Measurements from ENCODE around the gene BNC2. TPM values are rescaled to one million over a fixed set of nuclear protein-coding genes. Genes with fewer than 3 reads are reported as not detected.
A peak's percentile ranks its signal among the peaks of the same experiment; 100 is the strongest.
"Not testable (repeated sequence)": the region's sequence is repeated elsewhere in the genome, so short reads cannot be mapped to it uniquely, and the experiment has no call there.

Gene BNC2
- total and polyA plus RNA-seq, 4 donors = 0.96 to 23.2 (median 9.7) TPM

DNA sequence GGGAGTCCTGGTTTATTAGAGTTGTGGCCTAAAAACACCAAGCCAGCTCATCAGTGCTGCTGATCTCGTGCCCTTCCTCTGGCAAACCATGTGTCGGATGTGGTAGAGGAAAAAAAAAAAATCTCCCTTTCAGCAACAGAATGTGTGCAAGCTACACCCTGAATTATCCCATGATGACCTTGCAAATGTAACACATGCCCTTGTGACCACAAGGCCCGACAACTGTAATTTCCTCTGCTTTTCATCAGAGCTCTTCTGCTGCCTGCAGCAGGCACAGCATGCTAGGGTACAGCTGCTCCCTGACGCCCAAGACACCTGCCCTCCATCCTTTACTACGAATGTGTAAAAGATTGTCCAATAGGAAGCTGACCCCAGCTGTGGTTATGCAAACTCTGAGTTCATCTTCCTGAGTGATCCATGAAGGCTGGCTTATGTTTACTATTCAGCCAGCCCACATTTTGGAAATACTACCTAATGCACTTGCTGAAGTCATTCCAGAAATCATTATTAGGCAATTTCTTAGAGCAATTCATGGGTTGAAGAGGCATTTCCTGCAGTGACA is 14.6 kb upstream of the BNC2 start:
- WGBS, 2 donors = 10 to 34% methylated on average over 5 of the region's 5 CpGs
- no peak for ATAC-seq (ENCODE audit: insufficient read depth, low FRiP score)
- peak; percentile 21 to 69 (median 25) for DNase-seq
- no peaks in the 10 kb centered on the region for H3K27me3 ChIP-seq (ENCODE audit: control insufficient read depth in 3 of 3, insufficient read depth in 3 of 3, low read length in 2 of 3)
- no peak overlapping the region for H3K4me3 ChIP-seq
- no peaks in the 10 kb centered on the region for H3K9me3 ChIP-seq (ENCODE audit: control insufficient read depth in 4 of 4, insufficient read depth in 3 of 4, low read length in 3 of 4)
- TF ChIP-seq, protein P1, sequence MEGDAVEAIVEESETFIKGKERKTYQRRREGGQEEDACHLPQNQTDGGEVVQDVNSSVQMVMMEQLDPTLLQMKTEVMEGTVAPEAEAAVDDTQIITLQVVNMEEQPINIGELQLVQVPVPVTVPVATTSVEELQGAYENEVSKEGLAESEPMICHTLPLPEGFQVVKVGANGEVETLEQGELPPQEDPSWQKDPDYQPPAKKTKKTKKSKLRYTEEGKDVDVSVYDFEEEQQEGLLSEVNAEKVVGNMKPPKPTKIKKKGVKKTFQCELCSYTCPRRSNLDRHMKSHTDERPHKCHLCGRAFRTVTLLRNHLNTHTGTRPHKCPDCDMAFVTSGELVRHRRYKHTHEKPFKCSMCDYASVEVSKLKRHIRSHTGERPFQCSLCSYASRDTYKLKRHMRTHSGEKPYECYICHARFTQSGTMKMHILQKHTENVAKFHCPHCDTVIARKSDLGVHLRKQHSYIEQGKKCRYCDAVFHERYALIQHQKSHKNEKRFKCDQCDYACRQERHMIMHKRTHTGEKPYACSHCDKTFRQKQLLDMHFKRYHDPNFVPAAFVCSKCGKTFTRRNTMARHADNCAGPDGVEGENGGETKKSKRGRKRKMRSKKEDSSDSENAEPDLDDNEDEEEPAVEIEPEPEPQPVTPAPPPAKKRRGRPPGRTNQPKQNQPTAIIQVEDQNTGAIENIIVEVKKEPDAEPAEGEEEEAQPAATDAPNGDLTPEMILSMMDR (IDR thresholded peaks at IDR 0.05; ENCODE audit: control extremely low read depth, extremely low read depth) = no peak
- peaks cover 0 to 17% (median 0%) of the 10 kb centered on the region in 5 donors for H3K4me1 ChIP-seq (ENCODE audit: control insufficient read depth in 5 of 5, insufficient read depth in 5 of 5, low read length in 5 of 5)
- no peak overlapping the region for H3K9ac ChIP-seq (ENCODE audit: insufficient read depth in 1 of 2, low read length in 2 of 2)
- H3K27ac ChIP-seq (ENCODE audit: low read depth in 1 of 2, low read length in 1 of 2) = peak overlapping the region in 1 of 2 donors; percentile 27
- H3K36me3 ChIP-seq (ENCODE audit: control insufficient read depth in 4 of 4, insufficient read depth in 4 of 4, low read length in 4 of 4) = no peaks in the 10 kb centered on the region

DNA sequence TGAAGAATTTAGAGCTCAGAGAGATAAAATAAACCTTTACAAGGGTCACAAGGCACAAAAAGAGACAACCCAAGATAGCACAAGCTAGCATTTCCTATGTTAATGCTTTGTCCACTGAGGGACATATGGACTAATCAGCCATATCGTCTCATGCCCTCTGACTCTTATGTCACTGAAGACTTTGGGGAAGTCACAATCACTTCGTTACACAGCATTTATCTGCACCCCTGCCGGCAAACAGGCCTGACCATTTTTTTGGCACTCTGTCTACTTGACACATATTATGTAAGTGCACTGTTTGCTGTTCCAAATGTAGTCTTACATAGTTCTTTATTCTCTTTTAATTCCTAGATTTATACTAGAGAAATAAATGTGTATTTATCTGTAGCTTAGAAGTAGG is 13.9 kb upstream of the BNC2 start:
- Histone ChIP-seq H3K9ac (ENCODE audit: insufficient read depth in 1 of 2, low read length in 2 of 2) (no peak overlapping the region), H3K36me3 (ENCODE audit: control insufficient read depth in 4 of 4, insufficient read depth in 4 of 4, low read length in 4 of 4) (no peaks in the 10 kb centered on the region), H3K4me3 (no peak overlapping the region), H3K27me3 (ENCODE audit: control insufficient read depth in 3 of 3, insufficient read depth in 3 of 3, low read length in 2 of 3) (no peaks in the 10 kb centered on the region), H3K4me1 (ENCODE audit: control insufficient read depth in 5 of 5, insufficient read depth in 5 of 5, low read length in 5 of 5) (peaks cover 0 to 17% (median 0%) of the 10 kb centered on the region in 5 donors), H3K9me3 (ENCODE audit: control insufficient read depth in 4 of 4, insufficient read depth in 3 of 4, low read length in 3 of 4) (no peaks in the 10 kb centered on the region), H3K27ac (ENCODE audit: low read depth in 1 of 2, low read length in 1 of 2) (no peak overlapping the region)
- ATAC-seq (ENCODE audit: insufficient read depth, low FRiP score) (no peak), DNase-seq (peak; percentile 46 to 84 (median 53))
- TF ChIP-seq, protein P1 (IDR thresholded peaks at IDR 0.05; ENCODE audit: control extremely low read depth, extremely low read depth) = no peak
- whole genome bisulfite sequencing, 2 donors = 10 to 33% methylated on average over 3 of the region's 3 CpGs

DNA sequence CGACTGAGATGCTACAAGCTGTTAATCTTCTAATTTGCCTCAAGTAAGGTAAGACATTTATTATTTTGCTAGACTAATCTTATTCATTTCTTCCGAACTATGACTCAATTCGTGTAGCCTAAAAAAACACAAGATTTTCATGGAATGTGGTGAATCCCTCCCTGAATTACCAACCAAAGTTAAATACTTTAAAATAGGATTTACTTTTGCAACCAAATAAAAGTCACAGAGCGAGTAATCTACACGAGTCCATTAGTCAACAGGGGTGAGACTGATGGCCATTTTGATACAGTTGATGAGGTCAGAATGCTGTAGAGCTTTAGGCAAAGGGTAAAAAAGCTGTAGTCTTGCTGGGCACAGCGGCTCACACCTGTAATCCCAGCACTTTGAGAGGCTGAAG is 13.1 kb upstream of the BNC2 start:
- 88 to 96% methylated on average over 6 of the region's 6 CpGs for whole genome bisulfite sequencing, 2 donors

DNA sequence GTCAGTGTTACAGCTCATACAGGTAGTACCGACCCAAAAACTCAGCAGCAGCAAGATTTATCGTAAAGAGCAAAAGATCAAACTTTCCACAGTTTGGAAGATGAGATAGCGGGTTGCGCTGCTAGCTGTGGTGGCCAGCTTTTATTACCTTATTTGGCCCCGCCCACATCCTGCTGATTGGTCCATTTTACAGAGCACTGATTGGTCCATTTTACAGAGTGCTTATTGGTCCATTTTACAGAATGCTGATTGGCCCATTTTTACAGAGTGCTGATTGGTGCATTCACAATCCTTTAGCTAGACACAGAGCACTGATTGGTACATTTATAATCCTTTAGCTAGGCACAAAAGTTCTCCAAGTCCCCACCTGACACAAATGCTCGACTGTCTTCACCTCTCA is 12.0 kb upstream of the BNC2 start:
- H3K4me3 ChIP-seq; H3K36me3 ChIP-seq (ENCODE audit: control insufficient read depth in 4 of 4, insufficient read depth in 4 of 4, low read length in 4 of 4); ATAC-seq (ENCODE audit: insufficient read depth, low FRiP score); H3K9ac ChIP-seq (ENCODE audit: insufficient read depth in 1 of 2, low read length in 2 of 2); DNase-seq; H3K27ac ChIP-seq (ENCODE audit: low read depth in 1 of 2, low read length in 1 of 2); H3K9me3 ChIP-seq (ENCODE audit: control insufficient read depth in 4 of 4, insufficient read depth in 3 of 4, low read length in 3 of 4); H3K27me3 ChIP-seq (ENCODE audit: control insufficient read depth in 3 of 3, insufficient read depth in 3 of 3, low read length in 2 of 3): not testable (repeated sequence)
- peaks cover 0 to 17% (median 0%) of the 10 kb centered on the region in 5 donors for H3K4me1 ChIP-seq (ENCODE audit: control insufficient read depth in 5 of 5, insufficient read depth in 5 of 5, low read length in 5 of 5)
- 93 to 95% methylated on average over 6 of the region's 6 CpGs for WGBS, 2 donors

More for the DNA sequence above, 13.1 kb upstream of the BNC2 start:
- no peak overlapping the region for H3K9ac ChIP-seq (ENCODE audit: insufficient read depth in 1 of 2, low read length in 2 of 2)
- no peak overlapping the region for H3K4me3 ChIP-seq
- no peaks in the 10 kb centered on the region for H3K9me3 ChIP-seq (ENCODE audit: control insufficient read depth in 4 of 4, insufficient read depth in 3 of 4, low read length in 3 of 4)
- no peak for DNase-seq
- peaks cover 0 to 17% (median 0%) of the 10 kb centered on the region in 5 donors for H3K4me1 ChIP-seq (ENCODE audit: control insufficient read depth in 5 of 5, insufficient read depth in 5 of 5, low read length in 5 of 5)
- H3K27ac ChIP-seq (ENCODE audit: low read depth in 1 of 2, low read length in 1 of 2) = no peak overlapping the region
- no peak for ATAC-seq (ENCODE audit: insufficient read depth, low FRiP score)
- no peaks in the 10 kb centered on the region for H3K27me3 ChIP-seq (ENCODE audit: control insufficient read depth in 3 of 3, insufficient read depth in 3 of 3, low read length in 2 of 3)
- TF ChIP-seq, protein P1 (IDR thresholded peaks at IDR 0.05; ENCODE audit: control extremely low read depth, extremely low read depth) = no peak
- H3K36me3 ChIP-seq (ENCODE audit: control insufficient read depth in 4 of 4, insufficient read depth in 4 of 4, low read length in 4 of 4) = no peaks in the 10 kb centered on the region
